H1 (cell line): ENCODE data around the gene SLX4. TPM values are rescaled to one million over a fixed set of nuclear protein-coding genes. Genes with fewer than 3 reads are reported as not detected.

Source experiments
- CTCF ChIA-PET: fragments of 300-600 bp; sonication (Branson Sonifier 250); formaldehyde crosslinking; loops from one replicate; lab custom pipeline; 2021; ENCODE audit not compliant: partially characterized antibody; lab: Charles Lee
- POLR2A ChIA-PET: fragments of 300-600 bp; sonication (Branson Sonifier 250); formaldehyde crosslinking; loops from one replicate; lab custom pipeline; 2021; ENCODE audit warnings: inconsistent platforms; ENCODE audit not compliant: partially characterized antibody; lab: Charles Lee
- DNase-seq, 2 experiments: peaks; one replicate each; pipeline versions ENCODE4 v3.0.0 to v3.0.0-alpha.2; 2010 to 2022; ENCODE audit warnings: low spot score in 2 of 2, low read depth in 1 of 2, mixed read lengths in 1 of 2
- FAIRE-seq: peaks from 2 replicates; lab custom pipeline; 2011; peaks lifted over from hg19 to GRCh38; lab: Jason Lieb, UNC
- H2AFZ ChIP-seq: 2 replicates; pipeline ENCODE4 v1.8.1; 2012; ENCODE audit warnings: low read length, inconsistent platforms
- H2AK5ac ChIP-seq: 2 replicates; pipeline ENCODE4 v1.6.1; 2013; ENCODE audit warnings: low read depth, low read length
- H2BK120ac ChIP-seq: replicated peaks from 2 replicates; pipeline ENCODE3; 2013; ENCODE audit warnings: low read depth, low read length, inconsistent platforms
- H2BK12ac ChIP-seq: 2 replicates; pipeline ENCODE4 v1.6.1; 2013; ENCODE audit warnings: low read depth, low read length
- H2BK15ac ChIP-seq: 2 replicates; pipeline ENCODE4 v1.6.1; 2013; ENCODE audit warnings: low read length
- H2BK20ac ChIP-seq: 2 replicates; pipeline ENCODE4 v1.6.1; 2013; ENCODE audit warnings: low read length
- H2BK5ac ChIP-seq: 2 replicates; pipeline ENCODE4 v1.6.1; 2013; ENCODE audit warnings: low read depth, low read length
- H3K14ac ChIP-seq: 2 replicates; pipeline ENCODE4 v1.6.1; 2013; ENCODE audit warnings: inconsistent platforms; ENCODE audit not compliant: insufficient read length
- H3K18ac ChIP-seq: 2 replicates; pipeline ENCODE4 v1.6.1; 2013; ENCODE audit warnings: low read length; ENCODE audit errors: extremely low read depth
- H3K23ac ChIP-seq: 2 replicates; pipeline ENCODE4 v1.6.1; 2013; ENCODE audit warnings: inconsistent platforms; ENCODE audit not compliant: insufficient read length
- H3K23me2 ChIP-seq: 2 replicates; pipeline ENCODE4 v1.6.1; 2013; ENCODE audit warnings: low read depth, low read length
- H3K27ac ChIP-seq: 2 replicates; pipeline ENCODE4 v1.6.1; 2011; ENCODE audit warnings: low read depth, low read length, inconsistent platforms
- H3K27me3 ChIP-seq, 4 experiments: replicated peaks in 1 of 4; 1 replicate in 1 of 4; 2 replicates in 3 of 4; pipeline versions ENCODE4 v1.6.1 to v1.8.1; 2011 to 2013; ENCODE audit warnings: low read length in 3 of 4, mild to moderate bottlenecking in 3 of 4, inconsistent platforms in 2 of 4, mixed read lengths in 2 of 4, moderate library complexity in 1 of 4; ENCODE audit not compliant: control insufficient read depth in 3 of 4, insufficient read depth in 3 of 4; ENCODE audit errors: extremely low read depth in 1 of 4
- H3K36me3 ChIP-seq, 4 experiments: 2 replicates each; pipeline versions ENCODE4 v1.6.1 to v1.8.1; 2011 to 2013; ENCODE audit warnings: mild to moderate bottlenecking in 4 of 4, low read length in 3 of 4, moderate library complexity in 2 of 4, control low read depth in 1 of 4, inconsistent platforms in 1 of 4; ENCODE audit not compliant: insufficient read depth in 4 of 4, control insufficient read depth in 2 of 4
- H3K4ac ChIP-seq: replicated peaks from 2 replicates; pipeline ENCODE3; 2013; ENCODE audit warnings: low read length, low read depth, mixed read lengths, inconsistent platforms; ENCODE audit not compliant: insufficient read length
- H3K4me1 ChIP-seq, 4 experiments: replicated peaks in 1 of 4; 1 replicate in 1 of 4; 2 replicates in 3 of 4; pipeline versions ENCODE4 v1.6.1 to v1.8.1; 2011 to 2013; ENCODE audit warnings: low read length in 3 of 4, inconsistent platforms in 2 of 4, mixed read lengths in 1 of 4; ENCODE audit not compliant: insufficient read depth in 4 of 4, control insufficient read depth in 3 of 4
- H3K4me2 ChIP-seq, 2 experiments: 2 replicates each; pipeline versions ENCODE4 v1.6.1 to v1.8.1; 2011 to 2013; ENCODE audit warnings: low read depth in 2 of 2, low read length in 2 of 2, control low read depth in 1 of 2, inconsistent platforms in 1 of 2, mild to moderate bottlenecking in 1 of 2; ENCODE audit not compliant: insufficient read depth in 1 of 2
- H3K4me3 ChIP-seq, 4 experiments: fragments of 200-600, 300-600 bp in 1 of 4; sonication (generic), shearing (Covaris generic), sonication (Bioruptor Twin) in 1 of 4; 2 replicates each; pipeline versions ENCODE4 v1.5.1 to v1.8.1; 2011 to 2016; ENCODE audit warnings: low read length in 4 of 4, low read depth in 3 of 4, control low read depth in 2 of 4, inconsistent platforms in 2 of 4, mild to moderate bottlenecking in 2 of 4, mixed read lengths in 1 of 4, moderate library complexity in 1 of 4; ENCODE audit not compliant: insufficient read depth in 2 of 4; ENCODE audit errors: extremely low read depth in 1 of 4
- H3K56ac ChIP-seq: replicated peaks from 2 replicates; pipeline ENCODE3; 2013; ENCODE audit warnings: low read depth, mild to moderate bottlenecking, mixed read lengths, low read length, inconsistent platforms; ENCODE audit not compliant: insufficient read length
- H3K79me1 ChIP-seq: 2 replicates; pipeline ENCODE4 v1.6.1; 2013; ENCODE audit warnings: low read depth, low read length, control low read depth
- H3K79me2 ChIP-seq, 2 experiments: 2 replicates each; pipeline versions ENCODE4 v1.6.1 to v1.8.1; 2012 to 2013; ENCODE audit warnings: low read length in 2 of 2, mild to moderate bottlenecking in 2 of 2, inconsistent platforms in 1 of 2; ENCODE audit not compliant: insufficient read depth in 2 of 2, control insufficient read depth in 1 of 2
- H3K9ac ChIP-seq, 4 experiments: replicated peaks in 1 of 4; 1 replicate in 1 of 4; 2 replicates in 3 of 4; pipeline versions ENCODE4 v1.6.1 to v1.8.1; 2011 to 2013; ENCODE audit warnings: low read depth in 3 of 4, low read length in 3 of 4, control low read depth in 2 of 4, mild to moderate bottlenecking in 2 of 4, moderate library complexity in 2 of 4, inconsistent platforms in 1 of 4; ENCODE audit errors: extremely low read depth in 1 of 4
- H3K9me3 ChIP-seq, 2 experiments: 2 replicates each; pipeline versions ENCODE4 v1.6.1 to v1.8.1; 2012 to 2013; ENCODE audit warnings: mild to moderate bottlenecking in 2 of 2, moderate library complexity in 2 of 2, control low read depth in 1 of 2, inconsistent platforms in 1 of 2, low read depth in 1 of 2, low read length in 1 of 2, mixed read lengths in 1 of 2; ENCODE audit not compliant: insufficient read depth in 2 of 2
- H4K20me1 ChIP-seq, 2 experiments: replicated peaks in 1 of 2; 2 replicates each; pipeline versions ENCODE3 to v1.8.1; 2011 to 2013; ENCODE audit warnings: inconsistent platforms in 2 of 2, low read length in 2 of 2, mild to moderate bottlenecking in 1 of 2; ENCODE audit not compliant: insufficient read depth in 2 of 2, control insufficient read depth in 1 of 2
- H4K5ac ChIP-seq: 2 replicates; pipeline ENCODE4 v1.6.1; 2013; ENCODE audit warnings: low read length, low read depth, mixed read lengths, inconsistent platforms; ENCODE audit not compliant: insufficient read length
- H4K8ac ChIP-seq: 2 replicates; pipeline ENCODE4 v1.8.0; 2013; ENCODE audit warnings: mild to moderate bottlenecking, moderate library complexity, low read length, inconsistent platforms; ENCODE audit not compliant: insufficient read depth; ENCODE audit errors: extremely low read depth
- H4K91ac ChIP-seq: replicated peaks from 2 replicates; pipeline ENCODE3; 2013; ENCODE audit warnings: low read length, mixed read lengths, inconsistent platforms; ENCODE audit not compliant: insufficient read length
- KDM1A ChIP-seq: fragments of 200-600, 300-600 bp; sonication (generic); IDR thresholded peaks from 2 replicates; pipeline ENCODE4 v1.7.1; 2016; ENCODE audit warnings: mild to moderate bottlenecking, low read length, borderline replicate concordance
- MAFK ChIP-seq: IDR thresholded peaks from 2 replicates; pipeline ENCODE4 v1.6.1; 2012; ENCODE audit warnings: low read depth, mild to moderate bottlenecking, improper control_type of control experiment, low read length
- NRF1 ChIP-seq: IDR thresholded peaks from 2 replicates; pipeline ENCODE4 v1.6.1; 2011; ENCODE audit warnings: mild to moderate bottlenecking, low read depth, low read length, improper control_type of control experiment
- SIRT6 ChIP-seq: IDR thresholded peaks from one replicate; pipeline ENCODE4 v1.7.1; 2012; ENCODE audit warnings: low read length, inconsistent platforms
- WGBS, 2 experiments: shearing (Covaris generic) in 1 of 2; methylation state at CpG; one replicate each; pipeline versions ENCODE4 v1.1.6 to v1.1.7; 2013 to 2015; ENCODE audit warnings: low lambda C conversion rate in 2 of 2, mixed read lengths in 2 of 2, inconsistent platforms in 1 of 2, low coverage in 1 of 2, missing lambda C conversion rate in 1 of 2; ENCODE audit not compliant: insufficient replicate concordance in 2 of 2, insufficient coverage in 1 of 2, insufficient read length in 1 of 2; ENCODE audit errors: extremely low coverage in 1 of 2, missing lambda C conversion rate in 1 of 2; 5-methylcytosine and 5-hydroxymethylcytosine counted together
- polyA plus RNA-seq, 7 experiments: library from polyadenylated mRNA; depleted of rRNA in 3 of 7; stranded (reverse) in 5 of 7; unstranded in 2 of 7; fragments of >200 nt in 5 of 7; fragments of 200-250 nt in 2 of 7; gene quantifications; 1 replicate in 5 of 7; 2 replicates in 1 of 7; 4 replicates in 1 of 7; pipeline versions ENCODE4 v1.2.1 to v1.2.3, GENCODE V29; 2011 to 2013; ENCODE audit warnings: missing spikeins in 2 of 7, mixed read lengths in 2 of 7
- total RNA-seq: library from RNA; stranded (reverse); fragmentation: NEBNext Ultra II Directional; extraction: Animal tissue kit (Norgen Biotek cat#: 25700); gene quantifications from 2 replicates; pipeline ENCODE4 v1.2.1, GENCODE V29; 2021
- TF ChIP-seq, protein P1 (sequence below), 3 experiments: IDR thresholded peaks; 1 replicate in 2 of 3; 2 replicates in 1 of 3; pipeline versions ENCODE4 v1.5.1 to v1.6.1; 2011; ENCODE audit warnings: low read length in 3 of 3, mild to moderate bottlenecking in 3 of 3, inconsistent platforms in 2 of 3, low read depth in 1 of 3, moderate library complexity in 1 of 3; ENCODE audit not compliant: insufficient read depth in 1 of 3; ENCODE audit errors: control extremely low read depth in 1 of 3

SLX4 gene
- total and polyA plus RNA-seq, 2 of the 8 experiments (the other 6 are each of a cell fraction or from before 2014, with no cell fraction given): 4.4 to 11.4 TPM

DNA sequence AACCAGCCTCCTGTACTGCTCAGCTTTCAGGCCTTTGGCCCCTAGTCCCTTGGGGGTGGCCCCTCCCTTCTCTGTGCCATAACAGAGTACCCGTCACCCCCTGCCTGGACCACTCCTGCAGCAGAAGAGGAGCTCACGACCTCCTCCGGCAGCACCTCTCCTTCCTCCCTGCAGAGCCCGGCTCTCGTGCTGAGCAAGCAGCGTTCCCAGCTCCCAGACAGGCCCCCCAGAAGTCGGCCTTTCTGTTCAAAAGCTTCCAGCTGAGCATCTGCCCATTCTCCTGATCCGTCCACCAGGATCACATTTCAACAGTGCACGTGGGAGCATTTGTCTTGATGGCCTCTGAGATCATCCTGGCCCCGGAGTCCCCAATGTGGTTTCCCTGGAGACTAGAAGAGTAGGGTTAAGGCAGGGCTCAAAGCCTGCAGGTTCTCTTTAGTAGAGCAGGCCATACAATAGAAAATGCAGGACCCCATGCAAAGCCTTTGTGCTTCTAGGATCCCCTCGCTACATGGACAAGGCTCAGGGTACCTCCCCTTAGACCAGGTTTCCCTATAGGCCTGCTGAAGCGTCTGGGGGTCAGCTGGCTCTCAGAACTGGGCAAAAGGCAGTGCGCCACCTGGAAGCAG, 69.8 kb downstream of the SLX4 start:
- no peak overlapping the region for H2AFZ ChIP-seq
- no peak overlapping the region for H4K91ac ChIP-seq
- H3K9ac ChIP-seq: peak overlapping the region in 1 of 4 experiments; percentile 30; a peak in 2 of 7 replicates
- H3K23me2 ChIP-seq: no peaks in the 10 kb centered on the region
- H4K20me1 ChIP-seq: no peaks in the 10 kb centered on the region
- H3K27me3 ChIP-seq: no peaks in the 10 kb centered on the region
- H3K79me2 ChIP-seq: no peaks in the 10 kb centered on the region
- no peak for TF ChIP-seq MAFK
- TF ChIP-seq NRF1: no peak
- peak; percentile 21; the same call in 1 of the 2 replicates for TF ChIP-seq KDM1A
- no peak for TF ChIP-seq SIRT6
- TF ChIP-seq, protein P1, sequence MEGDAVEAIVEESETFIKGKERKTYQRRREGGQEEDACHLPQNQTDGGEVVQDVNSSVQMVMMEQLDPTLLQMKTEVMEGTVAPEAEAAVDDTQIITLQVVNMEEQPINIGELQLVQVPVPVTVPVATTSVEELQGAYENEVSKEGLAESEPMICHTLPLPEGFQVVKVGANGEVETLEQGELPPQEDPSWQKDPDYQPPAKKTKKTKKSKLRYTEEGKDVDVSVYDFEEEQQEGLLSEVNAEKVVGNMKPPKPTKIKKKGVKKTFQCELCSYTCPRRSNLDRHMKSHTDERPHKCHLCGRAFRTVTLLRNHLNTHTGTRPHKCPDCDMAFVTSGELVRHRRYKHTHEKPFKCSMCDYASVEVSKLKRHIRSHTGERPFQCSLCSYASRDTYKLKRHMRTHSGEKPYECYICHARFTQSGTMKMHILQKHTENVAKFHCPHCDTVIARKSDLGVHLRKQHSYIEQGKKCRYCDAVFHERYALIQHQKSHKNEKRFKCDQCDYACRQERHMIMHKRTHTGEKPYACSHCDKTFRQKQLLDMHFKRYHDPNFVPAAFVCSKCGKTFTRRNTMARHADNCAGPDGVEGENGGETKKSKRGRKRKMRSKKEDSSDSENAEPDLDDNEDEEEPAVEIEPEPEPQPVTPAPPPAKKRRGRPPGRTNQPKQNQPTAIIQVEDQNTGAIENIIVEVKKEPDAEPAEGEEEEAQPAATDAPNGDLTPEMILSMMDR (IDR thresholded peaks at IDR 0.05; ENCODE audit: control extremely low read depth in 1 of 3, insufficient read depth in 1 of 3, low read depth in 1 of 3, low read length in 3 of 3): peak in 1 of 3 experiments; percentile 16; a peak in 1 of 4 replicates
- no peaks in the 10 kb centered on the region for H3K79me1 ChIP-seq
- no peaks in the 10 kb centered on the region for H3K9me3 ChIP-seq
- H2BK12ac ChIP-seq: no peak overlapping the region
- H3K4me2 ChIP-seq: no peak overlapping the region
- H3K36me3 ChIP-seq: peaks cover 0 to under 1% (median 0%) of the 10 kb centered on the region in 4 experiments; a peak in 1 of 8 replicates
- H3K4ac ChIP-seq: no peak overlapping the region
- no peak overlapping the region for H3K14ac ChIP-seq
- ChIA-PET CTCF (interaction anchor here (0.7 to 4.3 kb wide), 2 partner anchors 14 to 720 kb away, joined by 3 to 15 read pairs; no protein-coding TSS in a partner anchor), POLR2A (interaction anchor here (1.0 to 1.3 kb wide), 4 partner anchors 8 to 104 kb away, joined by 3 to 4 read pairs (median 3); no protein-coding TSS in a partner anchor)
- WGBS, 2 experiments: 73% methylated on average over 13 of the region's 13 CpGs; no CpG with 5 or more reads in 1 of the 2 experiments
- no peak overlapping the region for H2BK15ac ChIP-seq
- no peak overlapping the region for H3K56ac ChIP-seq
- DNase-seq (no peak), FAIRE-seq (peak; percentile 60)
- H3K4me1 ChIP-seq: peaks cover 0 to 7% (median 3%) of the 10 kb centered on the region in 4 experiments; a peak in 4 of 7 replicates
- peak overlapping the region; percentile 69; the same call in 1 of the 2 replicates for H4K8ac ChIP-seq
- H2BK5ac ChIP-seq: no peak overlapping the region
- H2BK120ac ChIP-seq: no peak overlapping the region
- H3K23ac ChIP-seq: no peak overlapping the region
- no peak overlapping the region for H2AK5ac ChIP-seq
- no peak overlapping the region for H2BK20ac ChIP-seq
- H3K18ac ChIP-seq: no peak overlapping the region
- H3K4me3 ChIP-seq: no peak overlapping the region
- no peak overlapping the region for H3K27ac ChIP-seq
- H4K5ac ChIP-seq: no peak overlapping the region
